ENCODE data around the gene AP1M1. TPM values are rescaled to one million over a fixed set of nuclear protein-coding genes. Genes with fewer than 3 reads are reported as not detected.

AP1M1 gene
- total RNA-seq, 1 experiment from 2014 or later = 27.7 TPM

DNA sequence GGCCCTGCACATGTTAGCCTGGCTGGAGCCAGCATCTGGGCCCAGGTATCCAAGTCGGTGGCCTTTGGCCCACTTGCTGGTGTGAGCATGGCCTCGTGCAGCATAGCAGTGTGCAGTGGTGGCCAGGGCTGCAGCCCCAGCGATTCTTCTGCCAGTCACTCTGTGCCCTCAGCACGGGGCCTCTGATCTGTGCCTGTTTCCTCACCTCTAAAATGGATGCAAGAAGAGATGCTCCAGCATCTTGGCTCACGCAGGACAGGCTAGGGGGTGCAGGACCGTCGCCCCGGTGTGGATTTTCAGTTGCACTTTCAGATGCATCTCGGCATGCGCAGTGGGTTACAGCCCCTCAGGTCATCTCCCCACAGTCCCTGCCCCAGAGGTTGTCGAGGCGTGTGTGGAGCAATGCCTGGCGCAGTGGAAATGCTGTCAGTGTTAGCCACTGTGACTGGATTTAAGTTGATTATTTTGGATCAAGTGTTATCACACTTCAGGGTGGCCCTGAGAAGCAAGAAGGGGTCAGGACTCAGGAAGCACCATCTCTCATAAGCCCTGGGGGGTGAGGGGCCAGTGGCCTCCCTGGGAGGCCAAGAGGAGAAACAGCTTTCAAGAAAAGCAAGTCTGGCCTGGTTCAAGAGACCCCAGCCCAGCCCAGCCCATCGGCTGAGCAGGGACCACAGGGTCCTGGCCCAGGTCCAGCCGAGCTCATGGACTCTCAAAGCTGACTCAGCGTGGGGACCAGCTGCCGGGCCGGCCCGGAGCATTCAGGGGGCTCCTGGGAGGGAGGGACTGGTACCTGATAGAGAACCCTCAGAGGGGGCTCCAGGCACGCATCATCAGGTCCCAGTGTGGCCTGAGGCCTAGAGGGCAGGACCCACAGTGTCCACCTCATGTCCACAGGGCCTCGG, 27.8 kb downstream of the AP1M1 start (continued):
- TF ChIP-seq FOXP4 (CRISPR knock-in tag; IDR thresholded peaks at IDR 0.05) (no peak), ZNF425 (CRISPR knock-in tag; conservative IDR thresholded peaks at IDR 0.05) (no peak), IRF2 (CRISPR knock-in tag; IDR thresholded peaks at IDR 0.05; ENCODE audit: borderline replicate concordance, low read depth) (no peak), NR1H2 (CRISPR knock-in tag; IDR thresholded peaks at IDR 0.05) (no peak), OVOL2 (CRISPR knock-in tag; IDR thresholded peaks at IDR 0.05; ENCODE audit: borderline replicate concordance) (no peak)

- Mint-ChIP-seq H3K36me3 (peaks cover 19% of the 10 kb centered on the region), H3K27ac (peak overlapping the region; percentile 32; the same call in 1 of the 2 replicates), H3K4me3 (no peak overlapping the region), H3K27me3 (ENCODE audit: low read depth) (no peaks in the 10 kb centered on the region), H3K9me3 (peaks cover 4% of the 10 kb centered on the region), H3K4me1 (no peaks in the 10 kb centered on the region)
- ChIA-PET POLR2A (no interaction called here), CTCF (interaction anchor here (1.9 kb wide), 1 partner anchor 157 kb away, joined by 5 read pairs; no protein-coding TSS in a partner anchor)
- TF ChIP-seq, protein P1, sequence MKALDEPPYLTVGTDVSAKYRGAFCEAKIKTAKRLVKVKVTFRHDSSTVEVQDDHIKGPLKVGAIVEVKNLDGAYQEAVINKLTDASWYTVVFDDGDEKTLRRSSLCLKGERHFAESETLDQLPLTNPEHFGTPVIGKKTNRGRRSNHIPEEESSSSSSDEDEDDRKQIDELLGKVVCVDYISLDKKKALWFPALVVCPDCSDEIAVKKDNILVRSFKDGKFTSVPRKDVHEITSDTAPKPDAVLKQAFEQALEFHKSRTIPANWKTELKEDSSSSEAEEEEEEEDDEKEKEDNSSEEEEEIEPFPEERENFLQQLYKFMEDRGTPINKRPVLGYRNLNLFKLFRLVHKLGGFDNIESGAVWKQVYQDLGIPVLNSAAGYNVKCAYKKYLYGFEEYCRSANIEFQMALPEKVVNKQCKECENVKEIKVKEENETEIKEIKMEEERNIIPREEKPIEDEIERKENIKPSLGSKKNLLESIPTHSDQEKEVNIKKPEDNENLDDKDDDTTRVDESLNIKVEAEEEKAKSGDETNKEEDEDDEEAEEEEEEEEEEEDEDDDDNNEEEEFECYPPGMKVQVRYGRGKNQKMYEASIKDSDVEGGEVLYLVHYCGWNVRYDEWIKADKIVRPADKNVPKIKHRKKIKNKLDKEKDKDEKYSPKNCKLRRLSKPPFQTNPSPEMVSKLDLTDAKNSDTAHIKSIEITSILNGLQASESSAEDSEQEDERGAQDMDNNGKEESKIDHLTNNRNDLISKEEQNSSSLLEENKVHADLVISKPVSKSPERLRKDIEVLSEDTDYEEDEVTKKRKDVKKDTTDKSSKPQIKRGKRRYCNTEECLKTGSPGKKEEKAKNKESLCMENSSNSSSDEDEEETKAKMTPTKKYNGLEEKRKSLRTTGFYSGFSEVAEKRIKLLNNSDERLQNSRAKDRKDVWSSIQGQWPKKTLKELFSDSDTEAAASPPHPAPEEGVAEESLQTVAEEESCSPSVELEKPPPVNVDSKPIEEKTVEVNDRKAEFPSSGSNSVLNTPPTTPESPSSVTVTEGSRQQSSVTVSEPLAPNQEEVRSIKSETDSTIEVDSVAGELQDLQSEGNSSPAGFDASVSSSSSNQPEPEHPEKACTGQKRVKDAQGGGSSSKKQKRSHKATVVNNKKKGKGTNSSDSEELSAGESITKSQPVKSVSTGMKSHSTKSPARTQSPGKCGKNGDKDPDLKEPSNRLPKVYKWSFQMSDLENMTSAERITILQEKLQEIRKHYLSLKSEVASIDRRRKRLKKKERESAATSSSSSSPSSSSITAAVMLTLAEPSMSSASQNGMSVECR (CRISPR knock-in tag; IDR thresholded peaks at IDR 0.05; ENCODE audit: borderline replicate concordance) = no peak
- no peak for TF ChIP-seq GABPB1 (CRISPR knock-in tag; IDR thresholded peaks at IDR 0.05)
- no peak for TF ChIP-seq ZNF121 (CRISPR knock-in tag; IDR thresholded peaks at IDR 0.05)
- TF ChIP-seq ZNF532 (CRISPR knock-in tag; IDR thresholded peaks at IDR 0.05; ENCODE audit: borderline replicate concordance) = no peak
- TF ChIP-seq, protein P2, sequence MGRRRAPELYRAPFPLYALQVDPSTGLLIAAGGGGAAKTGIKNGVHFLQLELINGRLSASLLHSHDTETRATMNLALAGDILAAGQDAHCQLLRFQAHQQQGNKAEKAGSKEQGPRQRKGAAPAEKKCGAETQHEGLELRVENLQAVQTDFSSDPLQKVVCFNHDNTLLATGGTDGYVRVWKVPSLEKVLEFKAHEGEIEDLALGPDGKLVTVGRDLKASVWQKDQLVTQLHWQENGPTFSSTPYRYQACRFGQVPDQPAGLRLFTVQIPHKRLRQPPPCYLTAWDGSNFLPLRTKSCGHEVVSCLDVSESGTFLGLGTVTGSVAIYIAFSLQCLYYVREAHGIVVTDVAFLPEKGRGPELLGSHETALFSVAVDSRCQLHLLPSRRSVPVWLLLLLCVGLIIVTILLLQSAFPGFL (CRISPR knock-in tag; IDR thresholded peaks at IDR 0.05; ENCODE audit: borderline replicate concordance) = no peak
- TF ChIP-seq SOX15 (CRISPR knock-in tag; IDR thresholded peaks at IDR 0.05) = no peak
- TF ChIP-seq SMAD4 (CRISPR knock-in tag; IDR thresholded peaks at IDR 0.05) = no peak
- TF ChIP-seq ATF1 (CRISPR knock-in tag; IDR thresholded peaks at IDR 0.05) = no peak
- no peak for TF ChIP-seq JUN (CRISPR knock-in tag; IDR thresholded peaks at IDR 0.05)
- ATAC-seq = no peak
- no peak for DNase-seq (ENCODE audit: low spot score)
These were observed 28.5 kb downstream of the AP1M1 start for GRCh38 chr19:16226184-16226591.
